Measurements from ENCODE around the gene TRAPPC1. TPM values are rescaled to one million over a fixed set of nuclear protein-coding genes. Genes with fewer than 3 reads are reported as not detected.

Gene TRAPPC1
- total and polyA plus RNA-seq, 2 experiments from 2014 or later: 45.2 to 234 TPM

GRCh38 chr17:7903154-7904103 lies 28.3 kb downstream of the TRAPPC1 start:
- H3K4me3 ChIP-seq: no peak overlapping the region
- no peak overlapping the region for H3K27ac ChIP-seq (ENCODE audit: low read depth)
- Mint-ChIP-seq H3K4me3 (no peak overlapping the region), H3K27me3 (ENCODE audit: insufficient read depth, low read depth, poor library complexity) (peaks cover 10% of the 10 kb centered on the region), H3K36me3 (ENCODE audit: low read depth) (peaks cover 21% of the 10 kb centered on the region; the same call in 2 of the 3 replicates), H3K9me3 (no peaks in the 10 kb centered on the region), H3K27ac (peak overlapping the region; percentile 57; the same call in 1 of the 2 replicates), H3K4me1 (0 out of 3 replicates have a peak, but pooled peaks cover 3% of the 10 kb centered on the region)
- H2AFZ ChIP-seq: no peak overlapping the region
- no peaks in the 10 kb centered on the region for H3F3A ChIP-seq (replicated peaks; ENCODE audit: low read depth)
- no peak for DNase-seq (ENCODE audit: low spot score)
- H3K36me3 ChIP-seq (ENCODE audit: insufficient read depth): no peaks in the 10 kb centered on the region
- H3K27me3 ChIP-seq (ENCODE audit: insufficient read depth): no peaks in the 10 kb centered on the region
- peak; percentile 65 for ATAC-seq
- no peaks in the 10 kb centered on the region for H3K9me2 ChIP-seq (ENCODE audit: insufficient read depth)
- TF ChIP-seq ZNF114 (CRISPR knock-in tag; IDR thresholded peaks at IDR 0.05) (no peak), EZH2phosphoT487 (IDR thresholded peaks at IDR 0.05; ENCODE audit: unreplicated experiment) (no peak), POLR2AphosphoS5 (IDR thresholded peaks at IDR 0.05; ENCODE audit: low read depth) (no peak)
- H3K4me1 ChIP-seq (ENCODE audit: insufficient read depth): no peaks in the 10 kb centered on the region
- no peaks in the 10 kb centered on the region for H4K20me1 ChIP-seq (replicated peaks; ENCODE audit: insufficient read depth)
- no peak overlapping the region for H3K4me2 ChIP-seq
- H3K79me2 ChIP-seq (replicated peaks; ENCODE audit: insufficient read depth): no peaks in the 10 kb centered on the region

GRCh38 chr17:7897773-7898172 lies 34.0 kb downstream of the TRAPPC1 start:
- Histone ChIP-seq H3K4me2 (no peak overlapping the region), H2AFZ (no peak overlapping the region), H3K27ac (ENCODE audit: low read depth) (no peak overlapping the region), H3K36me3 (ENCODE audit: insufficient read depth) (no peaks in the 10 kb centered on the region), H3K79me2 (replicated peaks; ENCODE audit: insufficient read depth) (no peaks in the 10 kb centered on the region), H3K27me3 (ENCODE audit: insufficient read depth) (no peaks in the 10 kb centered on the region), H3K4me3 (no peak overlapping the region), H3K9me2 (ENCODE audit: insufficient read depth) (no peaks in the 10 kb centered on the region), H4K20me1 (replicated peaks; ENCODE audit: insufficient read depth) (no peaks in the 10 kb centered on the region), H3K4me1 (ENCODE audit: insufficient read depth) (no peaks in the 10 kb centered on the region), H3F3A (replicated peaks; ENCODE audit: low read depth) (no peaks in the 10 kb centered on the region)
- Mint-ChIP-seq H3K27ac (no peak overlapping the region), H3K9me3 (no peaks in the 10 kb centered on the region), H3K27me3 (ENCODE audit: insufficient read depth, low read depth, poor library complexity) (peaks cover 10% of the 10 kb centered on the region), H3K36me3 (ENCODE audit: low read depth) (peaks cover 26% of the 10 kb centered on the region), H3K4me1 (no peaks in the 10 kb centered on the region), H3K4me3 (no peak overlapping the region)
- ATAC-seq (no peak), DNase-seq (ENCODE audit: low spot score) (no peak)
- TF ChIP-seq ETS1 (IDR thresholded peaks at IDR 0.05) (no peak), CTCF (conservative IDR thresholded peaks at IDR 0.05; ENCODE audit: low read depth in 2 of 2) (peak in 1 of 2 experiments; percentile 45; a peak in 2 of 4 replicates)

- Mint-ChIP-seq H3K27me3 (ENCODE audit: insufficient read depth, low read depth, poor library complexity) (peaks cover 6% of the 10 kb centered on the region), H3K36me3 (ENCODE audit: low read depth) (peaks cover 26% of the 10 kb centered on the region), H3K9me3 (no peaks in the 10 kb centered on the region), H3K4me3 (no peak overlapping the region), H3K27ac (no peak overlapping the region), H3K4me1 (no peaks in the 10 kb centered on the region)
- Histone ChIP-seq H2AFZ (no peak overlapping the region), H3F3A (replicated peaks; ENCODE audit: low read depth) (no peaks in the 10 kb centered on the region), H4K20me1 (replicated peaks; ENCODE audit: insufficient read depth) (no peaks in the 10 kb centered on the region), H3K36me3 (ENCODE audit: insufficient read depth) (no peaks in the 10 kb centered on the region), H3K4me1 (ENCODE audit: insufficient read depth) (no peaks in the 10 kb centered on the region), H3K27ac (ENCODE audit: low read depth) (no peak overlapping the region), H3K9me2 (ENCODE audit: insufficient read depth) (no peaks in the 10 kb centered on the region), H3K4me3 (no peak overlapping the region), H3K4me2 (no peak overlapping the region), H3K27me3 (ENCODE audit: insufficient read depth) (no peaks in the 10 kb centered on the region), H3K79me2 (replicated peaks; ENCODE audit: insufficient read depth) (no peaks in the 10 kb centered on the region)
- ATAC-seq: no peak
- TF ChIP-seq NANOG (IDR thresholded peaks at IDR 0.05; ENCODE audit: borderline replicate concordance): no peak
- no peak for DNase-seq (ENCODE audit: low spot score)
Measured at GRCh38 chr17:7897090-7897489, 34.7 kb downstream of the TRAPPC1 start.

Data from GM23338 (cell line).